ENCODE results near the gene APBB1. TPM values are rescaled to one million over a fixed set of nuclear protein-coding genes. Genes with fewer than 3 reads are reported as not detected.
A peak's percentile ranks its signal among the peaks of the same experiment; 100 is the strongest.
"Not testable (repeated sequence)": the region's sequence is repeated elsewhere in the genome, so short reads cannot be mapped to it uniquely, and the experiment has no call there.

The APBB1 gene
- total RNA-seq, 2 experiments from 2014 or later = 64.0 to 69.2 TPM

DNA sequence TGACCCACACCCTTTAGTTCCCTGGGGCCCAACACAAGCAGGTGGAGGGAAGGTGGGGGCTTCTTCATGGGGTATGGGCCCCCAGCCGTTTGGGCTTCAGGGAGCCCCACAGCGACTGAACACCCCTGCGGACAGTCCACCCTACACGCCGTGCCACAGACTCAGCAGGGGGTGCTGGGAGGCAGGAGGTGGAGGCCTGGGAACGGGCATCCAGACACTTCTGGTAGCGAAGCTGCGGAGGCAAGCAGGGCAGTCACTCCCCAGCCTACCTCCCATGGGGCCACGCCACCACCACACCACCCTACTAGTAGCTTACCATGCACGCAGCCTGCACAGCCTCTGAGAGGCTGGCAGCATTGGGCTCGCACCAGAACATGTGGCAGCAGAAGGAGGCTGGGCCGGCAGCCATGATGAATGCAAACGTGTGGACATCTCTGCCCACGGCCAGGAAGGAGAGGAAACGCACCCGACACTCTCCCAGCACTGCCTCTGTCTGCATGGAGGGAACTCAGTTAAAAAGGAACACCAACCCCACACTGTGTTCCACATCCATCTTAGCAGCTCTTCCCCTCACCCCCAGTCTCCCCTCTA is 23.3 kb downstream of the APBB1 start:
- DNase-seq (no peak), ATAC-seq (ENCODE audit: low read depth) (no peak)
- Mint-ChIP-seq H3K27ac (peak overlapping the region; percentile 33), H3K9me3 (no peaks in the 10 kb centered on the region), H3K27me3 (no peaks in the 10 kb centered on the region), H3K4me1 (peaks cover 30% of the 10 kb centered on the region), H3K36me3 (peaks cover 49% of the 10 kb centered on the region), H3K4me3 (no peak overlapping the region)
- POLR2A ChIA-PET = no interaction called here

DNA sequence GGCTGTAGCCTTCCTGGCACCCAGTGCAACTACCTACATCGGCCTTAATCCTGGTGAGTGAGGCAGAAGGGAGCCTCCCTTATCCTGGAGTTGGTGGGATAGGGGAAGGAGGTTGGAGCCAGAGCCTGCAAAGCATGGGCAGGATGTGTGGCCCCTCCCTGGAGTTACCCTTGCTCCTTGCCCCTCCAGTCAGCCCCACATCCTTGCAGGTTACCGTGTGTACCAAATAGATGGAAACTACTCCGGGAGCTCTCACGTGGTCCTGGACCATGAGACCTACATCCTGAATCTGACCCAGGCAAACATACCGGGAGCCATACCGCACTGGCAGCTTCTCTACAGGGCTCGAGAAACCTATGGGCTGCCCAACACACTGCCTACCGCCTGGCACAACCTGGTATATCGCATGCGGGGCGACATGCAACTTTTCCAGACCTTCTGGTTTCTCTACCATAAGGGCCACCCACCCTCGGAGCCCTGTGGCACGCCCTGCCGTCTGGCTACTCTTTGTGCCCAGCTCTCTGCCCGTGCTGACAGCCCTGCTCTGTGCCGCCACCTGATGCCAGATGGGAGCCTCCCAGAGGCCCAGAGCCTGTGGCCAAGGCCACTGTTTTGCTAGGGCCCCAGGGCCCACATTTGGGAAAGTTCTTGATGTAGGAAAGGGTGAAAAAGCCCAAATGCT is 24.8 kb downstream of the APBB1 start:
- no peak for ATAC-seq (ENCODE audit: low read depth)
- Mint-ChIP-seq H3K27me3 (no peaks in the 10 kb centered on the region), H3K4me1 (peaks cover 36% of the 10 kb centered on the region), H3K4me3 (no peak overlapping the region), H3K9me3 (no peaks in the 10 kb centered on the region), H3K36me3 (peaks cover 37% of the 10 kb centered on the region), H3K27ac (no peak overlapping the region)
- DNase-seq = no peak
- POLR2A ChIA-PET = interaction anchor here (7.0 kb wide), 1 partner anchor 7 kb away, joined by 140 read pairs; no protein-coding TSS in a partner anchor

DNA sequence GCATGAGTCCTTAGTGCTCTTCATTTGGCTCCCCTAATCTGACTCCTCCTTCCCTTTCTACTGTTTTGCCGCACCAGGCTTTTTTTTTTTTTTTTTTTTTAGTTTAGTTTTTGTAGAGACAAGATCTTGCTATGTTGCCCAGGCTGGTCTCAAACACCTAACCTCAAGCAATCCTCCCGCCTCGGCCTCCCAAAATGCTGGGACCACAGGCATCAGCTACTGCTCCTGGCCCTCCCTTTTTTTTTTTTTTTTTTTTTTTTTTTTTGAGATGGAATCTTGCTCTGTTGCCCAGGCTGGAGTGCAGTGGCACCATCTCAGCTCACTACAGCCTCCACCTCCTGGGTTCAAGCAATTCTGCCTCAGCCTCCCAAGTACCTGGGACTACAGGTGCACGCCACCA is 26.6 kb downstream of the APBB1 start:
- POLR2A ChIA-PET = interaction anchor here (7.0 kb wide), 1 partner anchor 9 kb away, joined by 140 read pairs; no protein-coding TSS in a partner anchor
- H3K36me3 Mint-ChIP-seq = peaks cover 22% of the 10 kb centered on the region
- peaks cover 35% of the 10 kb centered on the region for H3K4me1 Mint-ChIP-seq
- not testable (repeated sequence) for H3K27ac Mint-ChIP-seq; H3K9me3 Mint-ChIP-seq; DNase-seq; H3K27me3 Mint-ChIP-seq; ATAC-seq (ENCODE audit: low read depth)
- H3K4me3 Mint-ChIP-seq = peak overlapping the region; percentile 96

DNA sequence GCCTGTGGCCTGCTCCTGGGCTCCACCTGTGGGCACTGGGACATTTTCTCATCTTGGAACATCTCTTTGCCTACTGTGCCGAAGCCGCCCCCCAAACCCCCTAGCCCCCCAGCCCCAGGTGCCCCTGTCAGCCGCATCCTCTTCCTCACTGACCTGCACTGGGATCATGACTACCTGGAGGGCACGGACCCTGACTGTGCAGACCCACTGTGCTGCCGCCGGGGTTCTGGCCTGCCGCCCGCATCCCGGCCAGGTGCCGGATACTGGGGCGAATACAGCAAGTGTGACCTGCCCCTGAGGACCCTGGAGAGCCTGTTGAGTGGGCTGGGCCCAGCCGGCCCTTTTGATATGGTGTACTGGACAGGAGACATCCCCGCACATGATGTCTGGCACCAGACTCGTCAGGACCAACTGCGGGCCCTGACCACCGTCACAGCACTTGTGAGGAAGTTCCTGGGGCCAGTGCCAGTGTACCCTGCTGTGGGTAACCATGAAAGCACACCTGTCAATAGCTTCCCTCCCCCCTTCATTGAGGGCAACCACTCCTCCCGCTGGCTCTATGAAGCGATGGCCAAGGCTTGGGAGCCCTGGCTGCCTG is 27.3 kb downstream of the APBB1 start:
- peaks cover 34% of the 10 kb centered on the region for H3K4me1 Mint-ChIP-seq
- no peak for DNase-seq
- H3K27ac Mint-ChIP-seq = no peak overlapping the region
- H3K36me3 Mint-ChIP-seq = peaks cover 22% of the 10 kb centered on the region
- no peaks in the 10 kb centered on the region for H3K9me3 Mint-ChIP-seq
- peak overlapping the region; percentile 96 for H3K4me3 Mint-ChIP-seq
- no peak for ATAC-seq (ENCODE audit: low read depth)
- no peaks in the 10 kb centered on the region for H3K27me3 Mint-ChIP-seq
- POLR2A ChIA-PET = interaction anchor here (0.6 to 7.0 kb wide), 8 partner anchors 10 to 227 kb away, joined by 3 to 140 read pairs (median 8); partner anchors contain the start of genes APBB1, ARFIP2, TIMM10B and TPP1

DNA sequence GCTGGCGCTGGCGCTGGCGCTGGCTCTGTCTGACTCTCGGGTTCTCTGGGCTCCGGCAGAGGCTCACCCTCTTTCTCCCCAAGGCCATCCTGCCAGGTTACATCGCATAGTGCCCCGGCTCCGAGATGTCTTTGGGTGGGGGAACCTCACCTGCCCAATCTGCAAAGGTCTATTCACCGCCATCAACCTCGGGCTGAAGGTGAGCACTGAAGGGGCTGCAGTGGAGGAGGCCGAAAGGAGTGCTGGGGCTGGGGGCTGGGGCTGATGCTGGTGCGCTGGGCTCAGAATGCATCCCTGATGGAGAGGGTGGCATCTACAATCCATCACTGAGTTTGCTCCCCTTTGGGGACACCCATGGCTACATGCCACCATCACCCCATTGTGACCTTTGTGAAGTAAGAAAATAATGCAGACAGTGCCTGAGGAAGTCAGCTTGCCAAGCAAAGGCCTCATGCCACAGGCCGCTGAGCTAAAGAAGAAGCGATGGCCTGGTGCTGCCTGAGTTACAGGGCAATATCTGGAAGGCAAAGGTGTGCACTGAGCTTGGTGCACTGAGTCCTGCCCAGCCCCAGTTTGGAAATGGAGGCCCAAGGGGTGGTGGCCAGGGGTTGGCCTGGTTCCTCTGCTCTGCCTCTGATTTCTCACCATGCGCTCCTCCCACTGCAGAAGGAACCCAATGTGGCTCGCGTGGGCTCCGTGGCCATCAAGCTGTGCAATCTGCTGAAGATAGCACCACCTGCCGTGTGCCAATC is 28.0 kb downstream of the APBB1 start:
- Mint-ChIP-seq H3K9me3 (no peaks in the 10 kb centered on the region), H3K36me3 (peaks cover 18% of the 10 kb centered on the region), H3K4me1 (peaks cover 31% of the 10 kb centered on the region), H3K4me3 (peak overlapping the region; percentile 96), H3K27ac (peak overlapping the region; percentile 86), H3K27me3 (no peaks in the 10 kb centered on the region)
- DNase-seq = no peak
- no peak for ATAC-seq (ENCODE audit: low read depth)
- POLR2A ChIA-PET = interaction anchor here (0.6 to 7.0 kb wide), 15 partner anchors 10 to 228 kb away, joined by 3 to 140 read pairs (median 6); partner anchors contain the start of genes APBB1, ARFIP2, CAVIN3 and FHIP1B

DNA sequence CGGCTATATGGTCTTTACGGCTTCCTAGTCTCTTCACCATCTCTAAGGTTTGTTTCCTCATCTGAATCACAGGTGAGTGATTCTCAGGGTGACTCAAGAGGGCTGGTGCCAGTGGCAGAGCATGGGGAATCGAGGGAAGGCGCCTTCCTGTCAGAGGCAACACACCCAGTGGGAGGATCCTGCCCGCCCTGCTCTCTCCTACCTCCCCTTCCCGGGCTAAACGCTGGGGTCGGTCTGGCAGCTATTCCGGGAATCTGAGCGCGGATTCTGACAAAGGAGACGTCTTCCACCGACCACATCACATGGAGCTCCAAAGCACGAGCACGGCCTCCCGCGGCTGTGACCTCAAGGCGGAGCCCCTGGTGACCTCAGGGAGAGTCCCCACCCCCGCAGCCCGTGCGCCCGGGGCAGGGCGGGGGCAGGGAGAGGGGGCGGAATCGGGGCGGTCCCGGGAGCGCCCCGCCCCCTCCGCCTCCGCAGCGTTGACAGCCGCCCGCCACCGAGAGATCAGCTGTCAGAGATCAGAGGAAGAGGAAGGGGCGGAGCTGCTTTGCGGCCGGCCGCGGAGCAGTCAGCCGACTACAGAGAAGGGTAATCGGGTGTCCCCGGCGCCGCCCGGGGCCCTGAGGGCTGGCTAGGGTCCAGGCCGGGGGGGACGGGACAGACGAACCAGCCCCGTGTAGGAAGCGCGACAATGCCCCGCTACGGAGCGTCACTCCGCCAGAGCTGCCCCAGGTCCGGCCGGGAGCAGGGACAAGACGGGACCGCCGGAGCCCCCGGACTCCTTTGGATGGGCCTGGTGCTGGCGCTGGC is 28.8 kb downstream of the APBB1 start, which contains the start of gene SMPD1:
Gene SMPD1, plus strand, starts transcription at position 570 of the 813 bp plus-strand sequence. Its CDS starts 125 bp downstream, at position 695.
- peaks cover 39% of the 10 kb centered on the region for H3K4me1 Mint-ChIP-seq

DNA sequence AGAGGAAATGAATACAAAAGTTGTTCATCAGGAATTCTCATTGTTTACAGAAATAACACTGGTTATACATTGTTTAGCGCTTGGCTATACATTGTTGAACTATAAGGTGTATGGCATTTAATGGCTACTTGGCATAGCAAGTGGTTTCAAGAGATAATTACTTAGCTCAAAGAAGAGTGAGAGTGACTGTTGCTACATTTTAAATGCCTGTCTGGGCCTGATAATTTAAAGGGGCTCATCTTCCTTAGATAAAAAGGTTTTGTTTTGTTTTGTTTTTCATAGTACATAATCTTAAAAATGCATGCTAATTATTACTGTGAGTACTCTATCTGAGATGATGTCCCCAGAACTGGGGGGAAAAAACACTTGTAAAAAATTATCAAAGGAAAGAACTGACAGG is 30.1 kb downstream of the APBB1 start:
- no peak for DNase-seq
- H3K4me1 Mint-ChIP-seq = peaks cover 39% of the 10 kb centered on the region
- H3K27me3 Mint-ChIP-seq = no peaks in the 10 kb centered on the region
- no peak overlapping the region for H3K27ac Mint-ChIP-seq
- ATAC-seq (ENCODE audit: low read depth) = no peak
- peak overlapping the region; percentile 96 for H3K4me3 Mint-ChIP-seq
- POLR2A ChIA-PET = interaction anchor here (1.0 to 7.0 kb wide), 4 partner anchors 10 to 55 kb away, joined by 3 to 140 read pairs (median 11); no protein-coding TSS in a partner anchor
- H3K9me3 Mint-ChIP-seq = no peaks in the 10 kb centered on the region
- peaks cover 17% of the 10 kb centered on the region for H3K36me3 Mint-ChIP-seq

More for the DNA sequence above, 28.8 kb downstream of the APBB1 start, which contains the start of gene SMPD1:
- no peaks in the 10 kb centered on the region for H3K27me3 Mint-ChIP-seq
- peak within 1 kb of the TSS; percentile 95 for H3K27ac Mint-ChIP-seq
- POLR2A ChIA-PET = interaction anchor here (0.7 to 7.0 kb wide), 14 partner anchors 9 to 229 kb away, joined by 3 to 140 read pairs (median 6); partner anchors contain the start of genes APBB1, ARFIP2, CAVIN3 and FHIP1B
- H3K4me3 Mint-ChIP-seq = peak within 1 kb of the TSS; percentile 96
- no peaks in the 10 kb centered on the region for H3K9me3 Mint-ChIP-seq
- H3K36me3 Mint-ChIP-seq = peaks cover 18% of the 10 kb centered on the region
- peak; percentile 92 for DNase-seq
- ATAC-seq (ENCODE audit: low read depth) = peak; percentile 86

DNA sequence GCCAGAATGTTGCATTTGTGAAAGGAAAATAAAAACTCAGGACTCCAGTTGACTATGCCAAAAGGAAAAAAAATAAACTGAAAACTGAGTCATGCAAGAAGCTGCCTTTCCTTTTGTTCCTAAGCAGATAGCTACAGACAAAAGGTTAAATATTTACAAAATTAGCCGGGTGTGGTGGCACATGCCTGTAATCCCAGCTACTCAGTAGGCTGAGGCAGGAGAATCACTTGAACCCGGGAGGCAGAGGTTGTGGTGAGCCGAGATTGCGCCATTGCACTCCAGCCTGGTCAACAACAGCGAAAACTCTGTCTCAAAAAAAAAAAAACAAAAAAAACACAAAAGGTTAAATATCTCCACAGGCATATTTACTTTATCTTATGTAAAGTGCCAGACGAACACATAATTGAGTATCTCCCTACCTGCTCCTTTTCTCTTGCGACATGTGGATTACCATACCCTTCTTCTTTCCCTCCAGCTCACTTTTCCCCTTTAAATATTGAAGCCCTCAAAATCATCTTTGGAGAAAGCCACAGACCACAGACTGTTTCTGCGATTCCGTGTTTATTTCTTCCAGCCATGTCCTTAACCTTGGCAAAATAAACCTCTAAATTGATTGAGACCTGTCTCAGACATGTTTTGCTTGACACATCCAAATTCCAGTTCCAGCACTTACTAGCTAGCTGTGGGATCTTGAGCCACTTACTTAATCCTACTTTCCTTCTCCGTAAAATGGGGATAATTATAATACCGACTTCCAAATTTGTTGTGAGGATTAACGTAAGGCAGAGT is 30.9 kb downstream of the APBB1 start:
- Mint-ChIP-seq H3K4me1 (peaks cover 37% of the 10 kb centered on the region), H3K36me3 (peaks cover 10% of the 10 kb centered on the region), H3K9me3 (no peaks in the 10 kb centered on the region), H3K27me3 (no peaks in the 10 kb centered on the region), H3K4me3 (no peak overlapping the region), H3K27ac (no peak overlapping the region)
- DNase-seq = no peak
- no peak for ATAC-seq (ENCODE audit: low read depth)
- POLR2A ChIA-PET = interaction anchor here (0.6 to 7.0 kb wide), 5 partner anchors 9 to 56 kb away, joined by 3 to 140 read pairs (median 5); no protein-coding TSS in a partner anchor

DNA sequence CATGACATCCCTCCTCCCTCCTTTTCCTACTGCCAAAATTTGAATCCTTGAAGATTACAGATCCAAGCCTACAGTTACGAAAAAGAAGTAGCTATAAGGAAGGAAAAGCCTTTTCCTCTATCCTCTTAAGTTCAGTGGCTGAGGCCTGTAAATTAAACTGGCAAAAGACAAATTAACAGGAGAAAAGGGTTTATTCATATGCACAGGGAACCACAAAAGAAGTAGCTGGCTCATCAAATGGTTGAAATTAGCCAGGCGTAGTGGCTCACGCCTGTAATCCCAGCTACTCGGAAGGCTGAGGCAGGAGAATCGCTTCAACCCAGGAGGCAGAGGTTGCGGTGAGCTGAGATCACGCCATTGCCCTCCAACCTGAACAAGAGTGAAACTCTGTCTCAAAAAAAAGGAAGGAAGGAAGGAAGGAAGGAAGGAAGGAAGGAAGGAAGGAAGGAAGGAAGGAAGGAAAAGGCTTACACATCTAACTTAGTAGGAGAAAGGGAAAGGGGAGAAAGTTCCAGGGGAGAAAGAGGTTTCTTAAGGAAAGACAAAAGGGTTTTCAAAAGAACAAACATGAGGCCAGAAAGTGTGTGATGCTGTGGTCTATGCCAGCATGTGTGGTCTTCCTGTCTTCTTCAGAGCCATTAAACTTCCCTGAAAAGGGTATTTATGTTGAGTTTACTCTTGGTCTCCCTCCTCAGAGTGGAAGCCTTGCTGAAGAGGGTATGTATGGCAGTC is 33.7 kb downstream of the APBB1 start:
- Mint-ChIP-seq H3K4me1 (peaks cover 24% of the 10 kb centered on the region), H3K27me3 (no peaks in the 10 kb centered on the region), H3K9me3 (no peaks in the 10 kb centered on the region), H3K36me3 (no peaks in the 10 kb centered on the region), H3K4me3 (no peak overlapping the region), H3K27ac (no peak overlapping the region)
- DNase-seq (no peak), ATAC-seq (ENCODE audit: low read depth) (no peak)
- POLR2A ChIA-PET = interaction anchor here (1.2 to 1.4 kb wide), 2 partner anchors 34 to 96 kb away, joined by 3 read pairs; partner anchors contain the start of genes APBB1, ARFIP2 and TIMM10B

DNA sequence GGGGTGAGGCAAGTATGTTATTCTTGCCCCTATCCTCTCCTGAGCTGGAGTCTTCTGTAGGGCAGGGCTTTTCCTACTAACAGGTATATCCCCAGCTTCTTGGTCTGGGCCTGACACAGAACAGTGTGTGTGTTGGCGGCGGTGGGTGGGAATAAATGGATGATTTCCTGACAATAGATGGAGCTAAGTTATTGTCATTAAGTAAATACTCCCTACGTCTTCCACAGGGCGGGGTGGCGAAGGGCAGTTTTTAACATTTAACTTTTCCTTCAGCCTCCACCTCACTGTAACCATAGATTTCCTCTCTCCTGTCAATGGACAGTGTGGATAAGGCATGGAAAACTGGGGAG is 40.3 kb downstream of the APBB1 start:
- no peaks in the 10 kb centered on the region for H3K9me3 Mint-ChIP-seq
- H3K36me3 Mint-ChIP-seq = no peaks in the 10 kb centered on the region
- peak overlapping the region; percentile 97 for H3K27ac Mint-ChIP-seq
- ATAC-seq (ENCODE audit: low read depth) (no peak), DNase-seq (no peak)
- H3K4me3 Mint-ChIP-seq = peak overlapping the region; percentile 82
- H3K4me1 Mint-ChIP-seq = peaks cover 32% of the 10 kb centered on the region
- POLR2A ChIA-PET = interaction anchor here (0.7 to 3.6 kb wide), 15 partner anchors 11 to 364 kb away, joined by 3 to 31 read pairs (median 4); partner anchors contain the start of genes APBB1, ARFIP2, MRPL17 and SMPD1
- peaks cover 2% of the 10 kb centered on the region for H3K27me3 Mint-ChIP-seq
